Effector memory CD4-positive, alpha-beta T cell (primary cell): ENCODE data around the gene DDR2.
"Not testable (repeated sequence)": the region's sequence is repeated elsewhere in the genome, so short reads cannot be mapped to it uniquely, and the experiment has no call there.

Experiments used
- DNase-seq, 3 donors: peaks; one replicate each; pipeline ENCODE4 v3.0.0-alpha.2; 2020
- H3K27ac ChIP-seq: 2 replicates; pipeline ENCODE4 v1.7.0; 2013; ENCODE audit warnings: mild to moderate bottlenecking, low read length, moderate library complexity; ENCODE audit not compliant: insufficient read depth, poor library complexity, severe bottlenecking
- H3K27me3 ChIP-seq: replicated peaks from 2 replicates; pipeline ENCODE4 v1.7.0; 2013; ENCODE audit warnings: mild to moderate bottlenecking, low read length; ENCODE audit not compliant: insufficient read depth, control insufficient read depth, poor library complexity, severe bottlenecking
- H3K36me3 ChIP-seq: 2 replicates; pipeline ENCODE4 v1.7.0; 2013; ENCODE audit warnings: mild to moderate bottlenecking, low read length, moderate library complexity; ENCODE audit not compliant: control insufficient read depth, insufficient read depth
- H3K4me1 ChIP-seq: 2 replicates; pipeline ENCODE4 v1.7.0; 2013; ENCODE audit warnings: low read length, mild to moderate bottlenecking; ENCODE audit not compliant: control insufficient read depth, insufficient read depth, poor library complexity, severe bottlenecking
- H3K4me3 ChIP-seq: 2 replicates; pipeline ENCODE4 v1.7.0; 2013; ENCODE audit warnings: low read length, low read depth, mild to moderate bottlenecking; ENCODE audit not compliant: insufficient read depth, poor library complexity, severe bottlenecking
- H3K9me3 ChIP-seq: 2 replicates; pipeline ENCODE4 v1.7.0; 2013; ENCODE audit warnings: mild to moderate bottlenecking, low read length, moderate library complexity; ENCODE audit not compliant: control insufficient read depth
- total RNA-seq, 3 donors: gene quantifications; one replicate each; lab custom pipeline; 2026; lab: John Stamatoyannopoulos, UW

Gene DDR2
- 1.0 to 2.0 (median 1.7) reads per million in 3 donors for total RNA-seq

GRCh38 chr1:162632217-162632666, at the start of gene DDR2:
TSS of gene DDR2 (plus strand) at chr1:162632464. CDS start at chr1:162719064, 86,600 bp downstream.
- Histone ChIP-seq H3K27me3 (no peaks in the 10 kb centered on the region), H3K4me3 (no peak within 1 kb of the TSS), H3K9me3 (no peaks in the 10 kb centered on the region), H3K27ac (no peak within 1 kb of the TSS), H3K36me3 (no peaks in the 10 kb centered on the region), H3K4me1 (no peaks in the 10 kb centered on the region)
- no peak for DNase-seq

GRCh38 chr1:162582901-162583300, 49.4 kb upstream of the DDR2 start:
- H3K36me3 ChIP-seq: peaks cover 32% of the 10 kb centered on the region
- H3K4me3 ChIP-seq, H3K27ac ChIP-seq: not testable (repeated sequence)

GRCh38 chr1:162585101-162585500, 47.2 kb upstream of the DDR2 start:
- not testable (repeated sequence) for H3K4me1 ChIP-seq
- H3K36me3 ChIP-seq: peaks cover 31% of the 10 kb centered on the region

More at GRCh38 chr1:162582901-162583300, 49.4 kb upstream of the DDR2 start:
- not testable (repeated sequence) for DNase-seq, H3K27me3 ChIP-seq, H3K4me1 ChIP-seq, H3K9me3 ChIP-seq

GRCh38 chr1:162587347-162587746, 44.9 kb upstream of the DDR2 start:
- Histone ChIP-seq H3K27ac (no peak overlapping the region), H3K27me3 (no peaks in the 10 kb centered on the region)

More at GRCh38 chr1:162585101-162585500, 47.2 kb upstream of the DDR2 start:
- not testable (repeated sequence) for H3K27me3 ChIP-seq, H3K9me3 ChIP-seq, H3K27ac ChIP-seq, H3K4me3 ChIP-seq, DNase-seq

GRCh38 chr1:162587761-162588260, 44.5 kb upstream of the DDR2 start:
- peaks cover 20% of the 10 kb centered on the region for H3K36me3 ChIP-seq
- H3K9me3 ChIP-seq: no peaks in the 10 kb centered on the region
- no peaks in the 10 kb centered on the region for H3K4me1 ChIP-seq
- H3K27ac ChIP-seq: no peak overlapping the region
- no peak overlapping the region for H3K4me3 ChIP-seq
- no peaks in the 10 kb centered on the region for H3K27me3 ChIP-seq
- DNase-seq: no peak

More at GRCh38 chr1:162587347-162587746, 44.9 kb upstream of the DDR2 start:
- Histone ChIP-seq H3K36me3 (peaks cover 24% of the 10 kb centered on the region), H3K4me3 (no peak overlapping the region), H3K4me1 (no peaks in the 10 kb centered on the region), H3K9me3 (no peaks in the 10 kb centered on the region)
- no peak for DNase-seq

GRCh38 chr1:162590101-162590500, 42.2 kb upstream of the DDR2 start:
- peaks cover 15% of the 10 kb centered on the region for H3K36me3 ChIP-seq
- H3K27ac ChIP-seq: no peak overlapping the region
- H3K9me3 ChIP-seq: no peaks in the 10 kb centered on the region
- H3K4me1 ChIP-seq: no peaks in the 10 kb centered on the region
- no peak for DNase-seq
- no peak overlapping the region for H3K4me3 ChIP-seq
- H3K27me3 ChIP-seq: no peaks in the 10 kb centered on the region

GRCh38 chr1:162590686-162591085, 41.6 kb upstream of the DDR2 start:
- H3K9me3 ChIP-seq: no peaks in the 10 kb centered on the region
- no peaks in the 10 kb centered on the region for H3K27me3 ChIP-seq
- no peak overlapping the region for H3K4me3 ChIP-seq
- DNase-seq: no peak
- no peak overlapping the region for H3K27ac ChIP-seq
- peaks cover 15% of the 10 kb centered on the region for H3K36me3 ChIP-seq
- H3K4me1 ChIP-seq: no peaks in the 10 kb centered on the region

GRCh38 chr1:162596514-162597170, 35.6 kb upstream of the DDR2 start:
- Histone ChIP-seq H3K27me3 (no peaks in the 10 kb centered on the region), H3K4me1 (no peaks in the 10 kb centered on the region), H3K9me3 (no peaks in the 10 kb centered on the region), H3K36me3 (peaks cover 3% of the 10 kb centered on the region), H3K4me3 (no peak overlapping the region), H3K27ac (no peak overlapping the region)
- no peak for DNase-seq

- no peak overlapping the region for H3K27ac ChIP-seq
- DNase-seq: no peak
- H3K36me3 ChIP-seq: peaks cover 3% of the 10 kb centered on the region
- H3K4me3 ChIP-seq: no peak overlapping the region
- H3K4me1 ChIP-seq: no peaks in the 10 kb centered on the region
- no peaks in the 10 kb centered on the region for H3K27me3 ChIP-seq
- H3K9me3 ChIP-seq: no peaks in the 10 kb centered on the region
These were observed 32.8 kb upstream of the DDR2 start for GRCh38 chr1:162599451-162599850.

- DNase-seq, H3K36me3 ChIP-seq, H3K27me3 ChIP-seq, H3K4me3 ChIP-seq, H3K4me1 ChIP-seq, H3K27ac ChIP-seq, H3K9me3 ChIP-seq: not testable (repeated sequence)
These were observed 29.1 kb upstream of the DDR2 start for GRCh38 chr1:162603117-162603516.
